Activated naive CD4-positive, alpha-beta T cell treated with anti-CD3 and anti-CD28 coated beads for 36 hours (primary cell): ENCODE data around the gene RBMS3. TPM values are rescaled to one million over a fixed set of nuclear protein-coding genes. Genes with fewer than 3 reads are reported as not detected.

Experiments used
- CTCF ChIA-PET: fragments of 350-600 bp; sonication (Branson Sonifier 250); formaldehyde crosslinking; loops from one replicate; lab custom pipeline; 2021; ENCODE audit warnings: antibody characterized with exemption; lab: Charles Lee
- DNase-seq: peaks from one replicate; pipeline ENCODE4 v3.0.0-alpha.2; 2020
- H3K27ac Mint-ChIP-seq: one replicate; pipeline ENCODE4 v1.8.0; 2021; ENCODE audit warnings: mild to moderate bottlenecking, mixed read lengths
- H3K27me3 Mint-ChIP-seq: one replicate; pipeline ENCODE4 v1.8.0; 2021; ENCODE audit warnings: low read depth, mixed read lengths
- H3K36me3 Mint-ChIP-seq: one replicate; pipeline ENCODE4 v1.8.0; 2021; ENCODE audit warnings: low read depth, mixed read lengths
- H3K4me1 Mint-ChIP-seq: one replicate; pipeline ENCODE4 v1.8.0; 2021; ENCODE audit warnings: low read depth, mixed read lengths
- H3K4me3 Mint-ChIP-seq: one replicate; pipeline ENCODE4 v1.8.0; 2021; ENCODE audit warnings: mild to moderate bottlenecking, moderate library complexity, mixed read lengths
- H3K9me3 Mint-ChIP-seq: one replicate; pipeline ENCODE4 v1.8.0; 2021; ENCODE audit warnings: mixed read lengths
- intact Hi-C: fragments of 100-400 bp; cut with micrococcal nuclease; formaldehyde crosslinking; loops from one replicate; pipeline ENCODE4 v1.15.1; 2023
- total RNA-seq, 2 experiments: library from RNA; stranded (reverse); gene quantifications; one replicate each; pipeline ENCODE4 v1.2.3, GENCODE V29; 2021

The RBMS3 gene
- total RNA-seq, 2 experiments from 2014 or later = 0.84 to 1.1 TPM

- Mint-ChIP-seq H3K27me3 (peaks cover 8% of the 10 kb centered on the region), H3K9me3 (no peaks in the 10 kb centered on the region), H3K4me3 (no peak overlapping the region), H3K4me1 (no peaks in the 10 kb centered on the region), H3K27ac (no peak overlapping the region), H3K36me3 (no peaks in the 10 kb centered on the region)
- no peak for DNase-seq
- CTCF ChIA-PET = no interaction called here
- intact Hi-C loops = no loop called here
Measured at GRCh38 chr3:29637068-29637467, 356.2 kb downstream of the RBMS3 start.

- Mint-ChIP-seq H3K9me3 (no peaks in the 10 kb centered on the region), H3K36me3 (no peaks in the 10 kb centered on the region), H3K27ac (no peak overlapping the region), H3K4me1 (no peaks in the 10 kb centered on the region), H3K4me3 (no peak overlapping the region), H3K27me3 (peaks cover 8% of the 10 kb centered on the region)
- intact Hi-C loops = no loop called here
- DNase-seq = no peak
- CTCF ChIA-PET = no interaction called here
Measured at GRCh38 chr3:29639578-29640290, 358.9 kb downstream of the RBMS3 start.

GRCh38 chr3:29642393-29643033 lies 361.6 kb downstream of the RBMS3 start:
- intact Hi-C loops = no loop called here
- H3K27me3 Mint-ChIP-seq = peaks cover 6% of the 10 kb centered on the region
- CTCF ChIA-PET = no interaction called here

GRCh38 chr3:29643034-29643425 lies 362.2 kb downstream of the RBMS3 start:
- intact Hi-C loops = no loop called here
- H3K9me3 Mint-ChIP-seq = no peaks in the 10 kb centered on the region
- no peak overlapping the region for H3K27ac Mint-ChIP-seq
- H3K36me3 Mint-ChIP-seq = no peaks in the 10 kb centered on the region
- H3K4me3 Mint-ChIP-seq = no peak overlapping the region
- peaks cover 6% of the 10 kb centered on the region for H3K27me3 Mint-ChIP-seq
- no peaks in the 10 kb centered on the region for H3K4me1 Mint-ChIP-seq
- DNase-seq = no peak
- CTCF ChIA-PET = no interaction called here

More at GRCh38 chr3:29642393-29643033, 361.6 kb downstream of the RBMS3 start:
- H3K4me1 Mint-ChIP-seq = no peaks in the 10 kb centered on the region
- H3K27ac Mint-ChIP-seq = no peak overlapping the region
- DNase-seq = no peak
- no peak overlapping the region for H3K4me3 Mint-ChIP-seq
- no peaks in the 10 kb centered on the region for H3K36me3 Mint-ChIP-seq
- no peaks in the 10 kb centered on the region for H3K9me3 Mint-ChIP-seq

GRCh38 chr3:29644261-29644660 lies 363.4 kb downstream of the RBMS3 start:
- intact Hi-C loops = no loop called here

GRCh38 chr3:29644956-29645636 lies 364.2 kb downstream of the RBMS3 start:
- Mint-ChIP-seq H3K36me3 (no peaks in the 10 kb centered on the region), H3K4me3 (no peak overlapping the region), H3K27ac (no peak overlapping the region), H3K27me3 (no peaks in the 10 kb centered on the region), H3K9me3 (no peaks in the 10 kb centered on the region), H3K4me1 (no peaks in the 10 kb centered on the region)
- DNase-seq = no peak
- intact Hi-C loops = no loop called here
- CTCF ChIA-PET = no interaction called here

More at GRCh38 chr3:29644261-29644660, 363.4 kb downstream of the RBMS3 start:
- Mint-ChIP-seq H3K27ac (no peak overlapping the region), H3K4me1 (no peaks in the 10 kb centered on the region), H3K9me3 (no peaks in the 10 kb centered on the region), H3K4me3 (no peak overlapping the region), H3K27me3 (peaks cover 3% of the 10 kb centered on the region), H3K36me3 (no peaks in the 10 kb centered on the region)
- CTCF ChIA-PET = no interaction called here
- no peak for DNase-seq

- CTCF ChIA-PET = no interaction called here
- Mint-ChIP-seq H3K27me3 (no peaks in the 10 kb centered on the region), H3K36me3 (no peaks in the 10 kb centered on the region)
Measured at GRCh38 chr3:29646043-29646442, 365.2 kb downstream of the RBMS3 start.

GRCh38 chr3:29649815-29650547 lies 369.1 kb downstream of the RBMS3 start:
- Mint-ChIP-seq H3K27ac (no peak overlapping the region), H3K4me1 (no peaks in the 10 kb centered on the region), H3K27me3 (peaks cover 4% of the 10 kb centered on the region), H3K4me3 (no peak overlapping the region), H3K9me3 (no peaks in the 10 kb centered on the region), H3K36me3 (no peaks in the 10 kb centered on the region)
- CTCF ChIA-PET = no interaction called here
- no peak for DNase-seq
- intact Hi-C loops = no loop called here

More at GRCh38 chr3:29646043-29646442, 365.2 kb downstream of the RBMS3 start:
- Mint-ChIP-seq H3K9me3 (no peaks in the 10 kb centered on the region), H3K4me3 (no peak overlapping the region), H3K4me1 (no peaks in the 10 kb centered on the region), H3K27ac (no peak overlapping the region)
- no peak for DNase-seq
- intact Hi-C loops = no loop called here

- intact Hi-C loops = no loop called here
- Mint-ChIP-seq H3K9me3 (no peaks in the 10 kb centered on the region), H3K27me3 (peaks cover 4% of the 10 kb centered on the region), H3K36me3 (no peaks in the 10 kb centered on the region), H3K27ac (no peak overlapping the region), H3K4me1 (no peaks in the 10 kb centered on the region), H3K4me3 (no peak overlapping the region)
- CTCF ChIA-PET = no interaction called here
- DNase-seq = no peak
Measured at GRCh38 chr3:29653680-29654079, 372.8 kb downstream of the RBMS3 start.

- Mint-ChIP-seq H3K27ac (no peak overlapping the region), H3K4me1 (no peaks in the 10 kb centered on the region), H3K9me3 (no peaks in the 10 kb centered on the region), H3K36me3 (no peaks in the 10 kb centered on the region), H3K27me3 (peaks cover 4% of the 10 kb centered on the region), H3K4me3 (no peak overlapping the region)
- CTCF ChIA-PET = interaction anchor here (1.0 kb wide), 1 partner anchor 15 kb away, joined by 3 read pairs; no protein-coding TSS in a partner anchor
- intact Hi-C loops = no loop called here
- DNase-seq = no peak
Measured at GRCh38 chr3:29655015-29655747, 374.3 kb downstream of the RBMS3 start.

- Mint-ChIP-seq H3K4me3 (no peak overlapping the region), H3K9me3 (no peaks in the 10 kb centered on the region), H3K4me1 (no peaks in the 10 kb centered on the region), H3K27me3 (no peaks in the 10 kb centered on the region), H3K36me3 (no peaks in the 10 kb centered on the region), H3K27ac (no peak overlapping the region)
- intact Hi-C loops = no loop called here
- CTCF ChIA-PET = no interaction called here
- no peak for DNase-seq
Measured at GRCh38 chr3:29665688-29666087, 384.8 kb downstream of the RBMS3 start.

- H3K9me3 Mint-ChIP-seq = no peaks in the 10 kb centered on the region
- no peaks in the 10 kb centered on the region for H3K4me1 Mint-ChIP-seq
- no peaks in the 10 kb centered on the region for H3K36me3 Mint-ChIP-seq
- CTCF ChIA-PET = interaction anchor here (0.7 kb wide), 3 partner anchors 11 to 1489 kb away, joined by 3 to 4 read pairs (median 3); no protein-coding TSS in a partner anchor
- peaks cover 2% of the 10 kb centered on the region for H3K27me3 Mint-ChIP-seq
- H3K27ac Mint-ChIP-seq = no peak overlapping the region
- no peak for DNase-seq
- intact Hi-C loops = no loop called here
- no peak overlapping the region for H3K4me3 Mint-ChIP-seq
Measured at GRCh38 chr3:29668233-29668632, 387.4 kb downstream of the RBMS3 start.
